COR-L47 (cell line): ENCODE data around the gene ANTKMT.

ENCODE experiments used
- DNase-seq: peaks from one replicate; lab custom pipeline; 2025; lab: John Stamatoyannopoulos, UW

The ANTKMT gene, protein sequence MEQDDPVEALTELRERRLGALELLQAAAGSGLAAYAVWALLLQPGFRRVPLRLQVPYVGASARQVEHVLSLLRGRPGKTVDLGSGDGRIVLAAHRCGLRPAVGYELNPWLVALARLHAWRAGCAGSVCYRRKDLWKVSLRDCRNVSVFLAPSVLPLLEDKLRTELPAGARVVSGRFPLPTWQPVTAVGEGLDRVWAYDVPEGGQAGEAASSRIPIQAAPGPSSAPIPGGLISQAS

DNA sequence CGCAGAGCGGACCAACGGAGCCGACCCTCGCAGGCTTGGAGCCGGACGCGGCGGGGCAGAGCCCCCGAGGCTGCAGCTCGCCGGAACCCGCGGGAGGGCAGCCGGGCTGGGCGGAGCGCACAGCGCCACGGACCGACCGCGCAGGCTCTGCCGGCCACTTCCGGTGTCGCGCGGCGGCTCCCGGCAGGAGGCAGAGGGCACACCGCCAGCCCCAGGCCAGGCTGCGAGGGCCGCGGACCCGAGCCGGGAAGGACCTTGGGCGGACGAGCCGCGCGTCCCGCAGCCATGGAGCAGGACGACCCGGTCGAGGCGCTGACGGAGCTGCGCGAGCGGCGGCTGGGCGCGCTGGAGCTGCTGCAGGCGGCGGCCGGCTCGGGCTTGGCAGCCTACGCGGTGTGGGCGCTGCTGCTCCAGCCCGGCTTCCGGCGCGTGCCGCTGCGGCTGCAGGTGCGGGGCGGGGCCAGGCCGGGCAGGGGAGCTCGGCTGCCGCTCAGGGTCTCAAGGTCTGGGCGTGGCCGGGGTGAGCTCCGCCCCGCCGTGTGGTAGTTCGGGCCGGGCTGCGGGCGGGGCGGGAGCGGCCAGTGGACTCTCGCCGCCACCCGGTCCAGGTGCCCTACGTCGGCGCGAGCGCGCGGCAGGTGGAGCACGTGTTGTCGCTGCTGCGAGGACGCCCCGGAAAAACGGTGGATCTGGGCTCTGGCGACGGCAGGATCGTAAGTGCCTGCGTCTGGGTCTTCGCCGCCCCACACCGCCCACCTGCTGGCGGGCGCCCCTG is at the start of gene ANTKMT:
TSS of gene ANTKMT (plus strand) at position 157 of the 775 bp plus-strand sequence. CDS start at position 286, 129 bp downstream.
- peak; percentile 90 for DNase-seq

DNA sequence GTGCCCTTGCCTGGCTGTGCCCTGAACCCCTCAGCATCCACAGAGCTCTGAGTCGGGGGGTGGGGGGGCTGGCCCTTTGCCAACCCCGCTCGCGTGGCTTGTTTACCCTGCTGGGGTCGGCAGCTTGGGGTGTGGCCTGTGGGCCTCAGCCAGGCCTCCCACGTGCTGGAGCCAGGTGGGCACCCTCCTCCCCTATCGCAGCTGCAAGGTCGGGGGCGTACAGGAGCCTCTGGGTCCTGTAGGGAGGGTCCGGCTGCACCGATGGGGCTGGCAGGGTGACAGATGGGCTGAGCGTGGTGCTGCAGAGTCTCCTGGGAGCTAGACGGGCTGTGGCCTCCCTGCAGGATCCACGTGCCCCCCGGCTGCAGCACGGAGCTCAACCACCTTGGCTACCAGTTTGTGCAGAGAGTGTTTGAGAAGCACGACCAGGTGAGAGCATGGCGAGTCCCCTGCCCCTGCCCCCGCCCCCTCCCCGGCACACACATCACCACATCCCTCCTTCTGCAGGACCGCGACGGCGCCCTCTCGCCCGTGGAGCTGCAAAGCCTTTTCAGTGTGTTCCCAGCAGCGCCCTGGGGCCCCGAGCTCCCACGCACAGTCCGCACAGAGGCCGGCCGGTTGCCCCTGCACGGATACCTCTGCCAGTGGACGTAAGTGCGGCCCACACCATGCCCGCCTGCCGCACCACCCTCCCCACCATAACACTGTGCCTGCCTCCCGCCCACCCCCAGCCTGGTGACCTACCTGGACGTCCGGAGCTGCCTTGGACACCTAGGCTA is 49.4 kb upstream of the ANTKMT start:
- DNase-seq, result no peak

DNA sequence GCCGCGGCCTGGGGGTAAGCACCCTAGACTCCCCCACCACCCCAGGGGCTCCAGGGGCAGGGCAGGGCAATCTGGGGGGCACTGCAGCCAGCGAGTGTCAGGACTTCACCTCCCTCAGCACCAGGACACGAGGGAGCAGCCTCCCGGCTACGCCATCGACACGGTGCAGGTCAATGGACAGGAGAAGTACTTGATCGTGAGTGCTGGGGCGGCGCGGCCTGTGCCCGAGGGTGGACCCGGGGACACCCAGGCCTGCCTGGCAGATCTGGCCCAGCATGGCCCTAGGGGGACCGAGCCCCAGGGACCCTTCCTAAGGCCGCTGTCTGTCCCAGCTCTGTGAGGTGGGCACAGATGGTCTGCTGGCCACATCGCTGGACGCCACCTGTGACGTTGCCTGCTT is 48.6 kb upstream of the ANTKMT start:
- no peak for DNase-seq

DNA sequence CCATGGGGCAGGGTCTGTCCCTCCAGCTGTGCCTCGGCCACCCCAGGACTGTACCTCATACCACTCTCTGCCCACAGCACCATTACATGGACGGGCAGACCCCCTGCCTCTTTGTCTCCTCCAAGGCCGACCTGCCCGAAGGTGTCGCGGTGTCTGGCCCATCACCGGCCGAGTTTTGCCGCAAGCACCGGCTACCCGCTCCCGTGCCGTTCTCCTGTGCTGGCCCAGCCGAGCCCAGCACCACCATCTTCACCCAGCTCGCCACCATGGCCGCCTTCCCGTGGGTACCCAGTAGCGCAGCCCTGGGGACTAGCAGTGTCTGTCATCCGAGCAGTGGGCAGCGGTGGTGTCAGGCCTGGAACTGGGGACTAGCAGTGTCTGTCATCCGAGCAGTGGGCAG is 48.1 kb upstream of the ANTKMT start:
- no peak for DNase-seq

DNA sequence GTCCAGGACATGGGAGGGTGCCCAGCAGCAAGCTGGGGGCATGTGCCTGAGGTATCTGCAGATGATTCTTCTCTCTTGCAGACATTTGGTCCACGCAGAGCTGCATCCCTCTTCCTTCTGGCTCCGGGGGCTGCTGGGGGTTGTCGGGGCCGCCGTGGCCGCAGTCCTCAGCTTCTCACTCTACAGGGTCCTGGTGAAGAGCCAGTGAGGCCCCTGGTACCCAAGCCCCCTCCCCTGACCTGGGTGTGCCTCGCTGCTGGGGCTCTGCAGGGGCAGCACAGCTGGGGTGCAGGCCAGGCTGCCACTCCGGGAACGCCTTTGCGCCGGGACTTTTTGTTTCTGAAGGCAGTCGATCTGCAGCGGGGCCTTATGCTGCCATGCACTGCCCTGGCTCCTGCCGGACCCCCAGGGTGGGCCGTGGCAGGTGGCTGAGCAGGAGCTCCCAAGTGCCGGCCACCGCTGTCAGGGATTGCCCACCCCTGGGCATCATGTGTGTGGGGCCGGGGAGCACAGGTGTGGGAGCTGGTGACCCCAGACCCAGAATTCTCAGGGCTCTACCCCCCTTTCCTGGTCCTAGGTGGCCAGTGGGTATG is 47.5 kb upstream of the ANTKMT start:
- no peak for DNase-seq

DNA sequence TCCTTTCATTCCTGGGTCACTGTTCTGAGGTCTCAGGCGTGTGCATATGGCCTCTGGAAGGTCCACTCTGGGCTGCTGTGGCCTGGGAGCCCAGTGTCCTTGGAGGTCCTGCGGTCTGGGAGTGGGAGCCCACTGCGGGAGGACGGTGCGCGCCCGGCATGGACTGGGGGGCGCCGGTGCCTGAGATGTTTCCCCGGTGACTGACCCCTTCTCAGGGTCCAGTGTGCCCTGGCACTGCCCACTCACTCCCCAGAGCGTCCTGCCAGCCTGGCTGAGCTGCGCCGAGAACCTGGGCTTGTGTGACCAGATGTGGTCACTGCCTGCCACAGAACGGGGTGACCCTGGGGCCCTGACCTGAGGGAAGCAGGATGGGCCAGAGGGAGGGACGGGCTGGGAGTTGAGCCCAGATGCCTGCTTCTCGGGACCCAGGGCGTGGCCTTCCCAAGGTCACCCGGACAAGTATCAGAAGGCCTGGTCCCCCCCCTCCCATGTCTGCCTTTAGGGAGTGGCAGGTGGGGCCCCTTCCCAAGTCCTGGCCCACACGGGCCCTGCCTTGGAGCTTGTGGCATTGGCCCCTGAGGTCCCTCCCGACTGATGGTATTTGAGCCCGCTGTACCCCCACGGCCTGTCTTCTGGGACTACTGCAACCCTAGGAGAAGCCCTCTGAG is 46.6 kb upstream of the ANTKMT start:
- no peak for DNase-seq

DNA sequence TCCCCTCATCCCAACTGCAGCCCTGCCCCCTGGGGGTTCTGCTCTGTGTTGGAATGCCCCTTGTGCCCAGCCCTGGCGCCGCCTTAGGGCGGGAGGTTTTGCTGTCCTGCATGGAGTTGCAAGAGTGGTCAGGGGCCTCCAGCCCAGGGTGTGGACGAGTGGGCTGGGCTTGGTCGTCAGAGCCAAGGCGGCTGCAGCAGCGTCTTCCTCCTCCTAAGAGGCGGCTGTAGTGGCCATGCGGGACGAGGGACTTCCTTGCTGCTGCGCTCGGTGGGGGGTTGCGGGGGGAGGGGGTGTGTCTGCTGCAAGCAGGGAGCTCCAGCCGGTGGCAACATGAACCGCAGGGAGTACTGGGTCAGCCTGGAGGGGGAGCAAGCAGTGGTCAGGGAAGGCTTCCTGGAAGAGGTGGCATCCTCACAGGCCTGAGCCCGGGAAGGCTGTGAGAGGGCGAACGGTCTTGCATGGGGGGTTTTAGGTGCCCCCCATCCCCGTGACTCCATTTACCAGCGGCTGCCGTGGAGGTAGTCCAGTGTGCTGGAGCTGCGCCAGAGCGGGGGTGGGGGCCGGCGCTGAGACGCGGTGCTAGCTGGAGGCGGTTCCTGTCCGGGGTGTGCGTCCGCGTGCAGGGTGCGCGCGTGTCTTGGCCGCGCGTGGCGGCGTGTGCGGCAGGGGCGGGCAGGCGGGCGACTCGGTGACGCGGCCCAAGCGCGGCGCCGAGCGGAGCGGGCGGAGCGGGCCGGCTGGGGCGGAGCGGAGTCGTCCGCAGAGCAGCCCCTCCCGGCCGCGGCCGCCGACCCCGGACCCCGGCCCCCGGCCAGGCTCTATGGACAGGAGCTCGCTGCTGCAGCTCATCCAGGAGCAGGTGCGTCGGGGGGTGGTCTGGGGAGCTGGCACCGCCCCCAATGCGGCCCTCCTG is 45.7 kb upstream of the ANTKMT start, which contains the start of gene RHBDL1:
TSS of gene RHBDL1 (plus strand) at position 704 of the 916 bp plus-strand sequence. CDS start at position 824, 120 bp downstream.
- no peak for DNase-seq

DNA sequence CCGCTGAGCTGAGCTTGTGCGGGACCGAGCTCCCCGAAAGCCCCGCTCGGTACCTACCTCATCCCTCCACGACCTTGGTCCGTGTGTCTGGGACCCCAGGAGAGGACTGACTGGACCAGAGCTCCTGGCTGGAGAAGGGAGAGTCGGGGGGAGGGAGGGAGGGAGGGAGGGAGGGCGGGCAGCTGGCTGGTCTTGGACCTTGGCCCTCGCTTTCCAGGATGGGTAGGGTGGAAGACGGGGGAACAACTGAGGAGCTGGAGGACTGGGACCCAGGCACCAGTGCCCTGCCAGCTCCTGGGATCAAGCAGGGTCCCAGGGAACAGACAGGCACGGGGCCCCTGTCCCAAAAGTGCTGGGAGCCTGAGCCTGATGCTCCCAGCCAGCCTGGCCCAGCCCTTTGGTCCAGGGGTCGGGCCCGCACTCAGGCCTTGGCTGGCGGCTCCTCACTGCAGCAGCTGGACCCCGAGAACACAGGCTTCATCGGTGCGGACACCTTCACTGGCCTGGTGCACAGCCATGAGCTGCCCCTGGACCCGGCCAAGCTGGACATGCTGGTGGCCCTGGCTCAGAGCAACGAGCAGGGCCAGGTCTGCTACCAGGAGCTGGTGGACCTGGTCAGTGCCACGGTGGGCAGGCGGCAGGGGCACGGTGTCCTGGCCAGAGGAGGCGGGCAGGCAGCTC is 44.9 kb upstream of the ANTKMT start:
- no peak for DNase-seq

DNA sequence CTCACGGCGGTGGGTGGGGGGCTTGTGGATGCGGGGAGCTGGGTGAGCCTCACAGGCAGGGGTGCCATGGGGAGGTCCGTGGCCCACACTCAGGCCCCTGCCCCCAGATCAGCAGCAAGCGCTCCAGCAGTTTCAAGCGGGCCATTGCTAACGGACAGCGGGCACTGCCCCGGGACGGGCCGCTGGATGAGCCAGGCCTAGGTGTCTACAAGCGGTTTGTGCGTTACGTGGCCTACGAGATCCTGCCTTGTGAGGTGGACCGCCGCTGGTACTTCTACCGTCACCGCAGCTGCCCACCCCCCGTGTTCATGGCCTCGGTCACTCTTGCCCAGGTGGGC is 44.4 kb upstream of the ANTKMT start:
- DNase-seq, result no peak

DNA sequence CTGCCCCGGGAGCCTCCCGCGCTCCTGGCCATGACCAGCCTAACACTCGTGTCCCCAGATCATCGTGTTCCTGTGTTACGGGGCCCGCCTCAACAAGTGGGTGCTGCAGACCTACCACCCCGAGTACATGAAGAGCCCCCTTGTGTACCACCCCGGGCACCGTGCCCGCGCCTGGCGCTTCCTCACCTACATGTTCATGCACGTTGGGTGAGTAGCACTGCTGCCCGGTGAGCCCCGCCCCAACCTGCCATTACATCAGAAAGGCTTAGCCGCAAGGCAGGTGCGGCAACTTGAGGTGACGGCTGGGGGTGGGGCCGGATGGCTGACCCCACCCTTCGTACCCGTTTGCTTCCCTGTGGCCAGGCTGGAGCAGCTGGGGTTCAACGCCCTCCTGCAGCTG is 44.0 kb upstream of the ANTKMT start:
- DNase-seq, result peak; percentile 86

DNA sequence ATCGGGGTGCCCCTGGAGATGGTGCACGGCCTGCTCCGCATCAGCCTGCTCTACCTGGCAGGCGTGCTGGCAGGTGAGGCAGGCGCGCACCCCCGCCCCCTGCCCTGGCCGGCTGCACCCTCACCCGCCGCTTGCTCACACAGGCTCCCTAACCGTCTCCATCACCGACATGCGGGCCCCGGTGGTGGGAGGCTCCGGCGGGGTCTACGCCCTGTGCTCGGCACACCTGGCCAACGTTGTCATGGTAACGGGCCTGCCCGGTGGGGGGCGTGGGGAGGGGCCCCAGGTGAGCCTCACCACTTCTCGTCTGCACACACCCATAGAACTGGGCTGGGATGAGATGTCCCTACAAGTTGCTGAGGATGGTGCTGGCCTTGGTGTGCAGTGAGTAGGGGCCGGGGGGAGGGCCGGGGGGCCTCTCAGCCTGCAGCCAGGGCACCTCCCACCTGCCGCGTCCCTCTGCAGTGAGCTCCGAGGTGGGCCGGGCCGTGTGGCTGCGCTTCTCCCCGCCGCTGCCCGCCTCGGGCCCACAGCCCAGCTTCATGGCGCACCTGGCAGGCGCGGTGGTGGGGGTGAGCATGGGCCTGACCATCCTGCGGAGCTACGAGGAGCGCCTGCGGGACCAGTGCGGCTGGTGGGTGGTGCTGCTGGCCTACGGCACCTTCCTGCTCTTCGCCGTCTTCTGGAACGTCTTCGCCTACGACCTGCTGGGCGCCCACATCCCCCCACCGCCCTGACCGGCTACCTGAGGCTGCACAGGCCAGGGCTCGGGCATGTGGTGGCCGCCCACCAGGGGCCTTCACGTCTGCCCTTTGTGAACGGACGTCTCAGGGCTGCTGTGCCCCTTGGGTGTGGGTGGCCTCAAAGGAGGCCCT is 43.4 kb upstream of the ANTKMT start:
- peak; percentile 64 for DNase-seq

DNA sequence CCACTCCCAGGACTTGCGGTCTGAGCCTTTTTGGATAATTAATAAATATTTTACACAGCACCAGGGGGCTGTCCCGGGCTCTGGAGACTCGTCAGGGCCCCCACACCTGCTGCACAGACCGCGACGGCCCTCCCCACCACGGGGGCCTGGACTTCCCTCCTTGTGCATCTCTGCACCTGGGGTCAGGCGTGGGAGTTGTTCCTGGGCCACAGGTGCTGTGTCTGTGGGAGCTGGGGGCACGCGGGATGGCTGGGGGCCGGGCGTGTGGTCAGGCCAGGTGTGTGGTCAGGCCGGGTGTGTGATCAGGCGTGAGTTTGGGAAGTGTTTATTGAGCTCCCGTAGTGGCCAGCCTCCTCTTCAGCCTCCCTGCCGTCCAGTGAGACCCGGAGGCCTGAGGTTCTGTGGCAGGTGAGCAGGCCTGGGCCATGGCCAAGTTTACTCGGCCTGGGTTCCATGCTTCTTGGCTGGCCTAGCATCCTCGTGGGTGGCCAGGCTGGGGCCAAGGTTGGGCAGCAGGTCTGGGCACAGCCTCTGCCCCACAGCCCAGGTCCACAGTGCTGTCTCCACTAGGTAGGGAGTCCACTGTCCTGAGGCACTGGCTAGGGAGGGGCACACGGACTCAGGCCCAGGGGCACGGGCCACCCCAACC is 42.6 kb upstream of the ANTKMT start:
- no peak for DNase-seq

DNA sequence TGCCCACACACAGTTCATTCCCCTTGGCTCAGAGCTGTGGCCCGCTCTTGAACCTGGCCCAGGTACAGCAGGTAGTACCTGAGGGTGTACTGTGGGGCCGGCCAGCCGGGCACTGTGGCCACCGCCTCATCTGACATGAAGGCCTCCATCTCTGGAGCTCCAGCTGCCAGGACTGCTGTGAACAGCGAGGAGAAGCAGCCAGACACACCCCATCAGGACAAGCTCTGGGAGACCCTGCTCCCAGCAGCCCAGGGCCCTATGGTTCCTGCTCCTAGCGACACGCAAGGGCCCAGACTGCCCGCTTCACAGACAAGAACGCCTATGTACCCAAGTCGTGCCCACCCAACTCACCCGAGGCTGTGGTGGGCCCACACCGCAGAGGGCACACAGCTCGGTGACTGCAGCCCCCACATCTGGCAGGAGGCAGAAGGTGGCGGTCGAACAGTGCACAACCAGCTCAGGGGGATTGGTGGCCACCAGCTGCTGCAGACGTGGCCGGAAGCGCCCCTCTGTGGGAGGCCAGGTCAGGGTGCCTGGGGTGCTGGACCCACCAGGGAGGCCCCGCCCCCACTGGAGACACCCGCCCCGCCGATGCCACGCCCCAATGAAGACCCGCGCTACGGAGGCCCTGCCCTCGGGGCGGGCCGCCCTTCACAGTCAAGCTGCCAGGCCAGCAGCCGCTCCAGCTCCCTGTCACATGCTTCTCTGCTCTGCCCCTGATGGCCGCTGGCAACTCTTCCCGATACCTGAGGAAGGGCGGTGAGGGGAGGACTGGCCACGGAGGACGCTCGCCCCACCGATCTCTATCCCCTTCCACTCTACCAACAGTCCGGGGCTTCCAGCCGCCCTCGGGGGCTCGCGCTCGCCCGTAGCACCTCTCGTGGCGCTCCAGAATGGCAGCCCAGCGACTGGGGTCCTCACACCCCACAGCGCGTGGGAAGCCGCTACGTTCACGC is 41.8 kb upstream of the ANTKMT start:
- DNase-seq, result no peak

DNA sequence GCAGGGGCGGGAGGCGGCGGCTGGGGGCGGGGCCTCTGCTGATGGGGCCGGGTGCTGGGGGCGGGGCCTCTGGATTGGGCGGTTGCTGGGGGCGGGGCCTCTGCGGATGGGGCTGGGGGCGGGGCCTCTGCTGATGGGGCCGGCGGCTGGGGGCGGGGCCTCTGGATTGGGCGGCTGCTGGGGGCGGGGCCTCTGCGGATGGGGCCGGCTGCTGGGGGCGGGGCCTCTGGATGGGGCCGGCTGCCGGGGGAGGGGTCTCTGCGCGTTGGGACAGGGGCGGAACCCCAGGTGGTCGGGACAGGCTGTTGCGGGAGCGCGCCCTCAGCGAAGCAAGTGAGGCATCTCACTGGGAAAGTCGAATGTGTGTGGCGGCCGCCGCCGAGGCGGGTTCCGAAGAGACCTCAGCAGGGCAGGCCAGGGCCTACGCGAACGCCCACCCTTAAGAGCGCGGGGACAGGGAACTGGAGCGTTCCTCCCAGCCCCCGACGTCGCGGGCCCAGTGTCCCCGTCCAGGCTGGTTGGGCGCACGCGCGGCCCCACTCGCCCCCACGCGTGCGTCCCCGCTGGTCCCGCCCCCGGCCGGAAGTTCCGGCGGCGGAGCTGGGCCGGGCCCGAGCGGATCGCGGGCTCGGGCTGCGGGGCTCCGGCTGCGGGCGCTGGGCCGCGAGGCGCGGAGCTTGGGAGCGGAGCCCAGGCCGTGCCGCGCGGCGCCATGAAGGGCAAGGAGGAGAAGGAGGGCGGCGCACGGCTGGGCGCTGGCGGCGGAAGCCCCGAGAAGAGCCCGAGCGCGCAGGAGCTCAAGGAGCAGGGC is 40.9 kb upstream of the ANTKMT start, which contains the start of gene STUB1:
TSS of gene STUB1 (plus strand) at position 597 of the 811 bp plus-strand sequence. CDS start at position 713, 116 bp downstream.
- peak; percentile 68 for DNase-seq

DNA sequence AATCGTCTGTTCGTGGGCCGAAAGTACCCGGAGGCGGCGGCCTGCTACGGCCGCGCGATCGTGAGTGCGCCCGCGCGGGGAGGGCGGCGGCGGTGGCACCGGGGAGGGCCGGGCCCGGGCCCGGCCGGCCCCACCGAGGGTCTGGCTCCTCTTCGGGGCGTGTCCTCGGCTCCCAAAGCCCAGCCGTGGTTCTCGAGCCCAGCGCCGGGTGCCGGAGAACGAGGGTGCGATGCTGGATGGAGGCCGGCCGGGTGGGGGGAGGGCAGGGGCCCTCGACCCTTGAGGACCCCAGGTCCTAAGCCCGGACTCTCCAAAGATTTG is 40.4 kb upstream of the ANTKMT start:
- DNase-seq, result no peak

DNA sequence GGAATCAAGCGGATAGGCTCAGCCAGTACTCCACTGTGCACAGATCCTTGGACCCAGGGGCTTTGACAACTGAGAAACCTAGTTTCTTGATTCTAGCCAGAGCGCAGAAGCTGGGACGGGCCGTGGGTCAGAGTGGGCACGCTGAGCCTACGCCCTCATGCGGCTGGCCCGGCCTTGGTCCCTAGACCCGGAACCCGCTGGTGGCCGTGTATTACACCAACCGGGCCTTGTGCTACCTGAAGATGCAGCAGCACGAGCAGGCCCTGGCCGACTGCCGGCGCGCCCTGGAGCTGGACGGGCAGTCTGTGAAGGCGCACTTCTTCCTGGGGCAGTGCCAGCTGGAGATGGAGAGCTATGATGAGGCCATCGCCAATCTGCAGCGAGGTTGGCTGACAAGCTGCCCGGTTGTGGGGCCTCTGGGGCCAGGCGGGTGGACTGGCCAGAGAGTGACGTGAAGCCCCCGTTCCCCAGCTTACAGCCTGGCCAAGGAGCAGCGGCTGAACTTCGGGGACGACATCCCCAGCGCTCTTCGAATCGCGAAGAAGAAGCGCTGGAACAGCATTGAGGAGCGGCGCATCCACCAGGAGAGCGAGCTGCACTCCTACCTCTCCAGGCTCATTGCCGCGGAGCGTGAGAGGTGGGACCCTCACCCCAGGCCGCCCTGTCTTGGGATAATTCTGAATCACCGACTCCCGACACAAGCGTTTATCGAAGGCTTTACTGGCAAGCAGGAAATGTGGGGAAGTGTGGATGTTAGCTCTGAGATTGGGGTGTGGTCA is 39.8 kb upstream of the ANTKMT start:
- DNase-seq, result no peak
